HS-5 (cell line): ENCODE results near the gene SEMA3C.
"Not testable (repeated sequence)": the region's sequence is repeated elsewhere in the genome, so short reads cannot be mapped to it uniquely, and the experiment has no call there.

Experiments
- DNase-seq: peaks from one replicate; pipeline ENCODE4 v3.0.0-alpha.2; 2012; ENCODE audit warnings: low read depth

The SEMA3C gene

DNA sequence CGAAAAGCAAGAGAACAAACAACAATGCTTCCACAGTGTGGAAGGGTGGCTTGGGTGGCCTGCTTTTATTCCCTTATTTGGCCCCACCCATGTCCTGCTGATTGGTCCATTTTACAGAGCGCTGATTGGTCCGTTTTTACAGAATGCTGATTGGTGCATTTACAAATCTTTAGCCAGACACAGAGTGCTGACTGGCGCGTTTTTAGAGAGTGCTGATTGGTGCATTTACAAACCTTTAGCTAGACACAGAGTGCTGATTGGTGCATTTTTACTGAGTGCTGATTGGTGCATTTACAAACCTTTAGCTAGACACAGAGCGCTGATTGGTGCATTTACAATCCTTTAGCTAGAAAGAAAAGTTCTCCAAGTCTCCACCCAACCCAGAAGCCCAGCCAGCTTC, 8.1 kb upstream of the SEMA3C start:
- DNase-seq: not testable (repeated sequence)

DNA sequence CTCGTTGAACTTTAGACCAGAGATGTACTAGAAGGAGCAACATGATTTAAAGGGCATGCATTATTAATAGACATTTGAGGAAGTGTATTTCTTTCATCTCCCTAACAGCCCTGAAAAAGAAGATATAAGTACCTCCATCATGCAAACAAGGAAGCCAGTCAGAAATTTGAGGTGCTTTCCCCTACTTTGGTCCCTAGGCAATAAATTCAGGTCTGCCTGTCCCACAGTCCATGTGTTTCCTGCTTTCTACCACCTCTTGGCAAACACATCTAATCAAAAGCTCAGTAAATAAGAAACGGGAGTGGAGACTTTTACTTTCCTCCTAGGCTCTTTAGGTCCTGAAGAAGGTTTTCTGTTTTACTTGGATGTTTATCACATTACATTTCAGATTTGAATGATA, 5.2 kb upstream of the SEMA3C start:
- no peak for DNase-seq

DNA sequence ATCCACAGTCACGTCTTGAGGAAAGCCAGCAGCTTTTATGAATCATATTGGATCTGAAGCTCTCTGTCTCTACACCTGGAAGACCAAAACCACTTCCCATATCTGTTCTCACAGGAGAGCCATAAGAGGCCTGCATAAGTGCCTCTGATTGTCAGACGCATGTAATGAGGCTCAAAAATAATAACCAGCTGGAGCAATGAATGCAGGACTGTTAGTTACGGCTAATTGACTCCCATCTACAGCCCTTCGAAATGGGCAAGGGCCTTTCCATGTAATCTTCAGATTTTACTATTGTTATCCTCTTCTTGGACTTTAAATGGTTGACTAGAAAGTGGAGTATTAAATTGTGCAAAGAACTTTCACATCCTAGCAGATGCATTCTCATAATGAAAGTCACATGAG, 4.4 kb upstream of the SEMA3C start:
- DNase-seq: no peak

DNA sequence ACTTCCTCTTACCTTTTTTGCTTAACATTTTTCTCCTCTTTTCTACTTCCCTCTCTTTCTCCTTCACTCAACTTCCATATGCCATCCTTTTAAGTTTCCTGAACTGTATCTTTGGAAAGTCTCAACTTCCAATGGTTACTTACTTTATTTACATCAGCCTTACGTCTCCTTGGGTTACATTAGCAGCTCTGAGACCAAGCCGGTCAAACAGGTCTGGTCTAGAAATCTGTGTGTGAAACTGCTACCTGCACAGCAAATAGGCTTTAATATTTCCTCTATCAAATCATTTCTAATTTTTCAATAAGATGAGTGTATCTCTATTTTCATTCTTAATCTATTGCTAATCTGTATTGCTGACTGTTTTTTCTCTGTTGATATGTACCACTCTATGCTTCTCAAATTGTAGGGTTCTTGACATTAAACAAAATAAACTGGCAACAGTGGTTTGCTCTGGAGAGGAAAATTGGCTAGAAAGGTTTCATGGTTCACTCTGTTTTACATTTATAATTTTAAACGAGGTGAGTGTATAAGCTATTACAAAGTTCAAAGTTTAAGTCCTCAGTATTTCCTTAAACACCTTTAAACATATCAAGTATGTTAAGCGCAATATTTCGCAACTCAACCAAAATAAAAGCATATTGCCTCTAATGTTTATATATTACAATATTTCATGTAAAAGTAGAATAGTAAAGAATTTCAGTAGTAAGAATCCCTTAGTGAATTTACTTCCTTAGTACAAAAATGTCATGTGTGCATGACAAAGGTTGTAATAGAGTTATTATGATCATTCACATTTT, 3.6 kb upstream of the SEMA3C start:
- DNase-seq: no peak

DNA sequence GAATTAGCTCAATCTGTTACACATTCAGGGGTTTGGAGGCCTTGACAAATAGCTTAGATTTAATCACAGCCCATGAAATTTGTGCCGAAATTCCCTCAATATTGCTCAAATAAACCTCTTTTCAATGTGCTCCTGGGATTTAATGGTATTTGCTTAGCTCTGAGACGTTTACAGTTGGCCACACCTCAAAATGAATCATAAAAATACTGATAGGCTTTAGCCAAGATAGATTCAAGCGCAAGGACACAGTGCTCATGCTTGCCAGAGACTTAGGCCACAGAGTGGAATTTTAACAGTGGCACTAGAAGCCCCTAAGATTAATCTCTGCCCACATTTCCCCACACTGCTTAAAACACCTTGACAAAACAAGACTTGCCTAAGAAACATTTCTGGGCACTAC, 2.3 kb upstream of the SEMA3C start:
- no peak for DNase-seq

DNA sequence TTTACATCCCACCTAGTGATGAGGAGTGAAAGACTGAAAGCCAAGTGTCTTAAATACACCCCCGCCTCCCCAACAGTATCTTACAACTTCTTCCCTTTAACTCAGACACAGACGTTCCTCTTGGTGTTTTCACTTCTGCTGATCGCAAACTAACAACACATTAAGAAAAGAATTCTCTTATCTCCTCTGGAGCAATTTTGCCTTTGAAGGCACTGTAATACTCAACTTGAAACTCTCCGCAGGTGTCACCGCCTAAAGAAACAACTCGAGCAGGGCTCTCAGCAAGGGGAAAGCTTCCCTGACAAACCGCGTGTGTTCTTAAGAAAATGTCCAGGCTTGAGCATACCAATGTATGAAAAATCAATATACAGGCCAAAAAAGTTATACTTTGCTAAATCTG, 452 bp downstream of the SEMA3C start:
- no peak for DNase-seq

DNA sequence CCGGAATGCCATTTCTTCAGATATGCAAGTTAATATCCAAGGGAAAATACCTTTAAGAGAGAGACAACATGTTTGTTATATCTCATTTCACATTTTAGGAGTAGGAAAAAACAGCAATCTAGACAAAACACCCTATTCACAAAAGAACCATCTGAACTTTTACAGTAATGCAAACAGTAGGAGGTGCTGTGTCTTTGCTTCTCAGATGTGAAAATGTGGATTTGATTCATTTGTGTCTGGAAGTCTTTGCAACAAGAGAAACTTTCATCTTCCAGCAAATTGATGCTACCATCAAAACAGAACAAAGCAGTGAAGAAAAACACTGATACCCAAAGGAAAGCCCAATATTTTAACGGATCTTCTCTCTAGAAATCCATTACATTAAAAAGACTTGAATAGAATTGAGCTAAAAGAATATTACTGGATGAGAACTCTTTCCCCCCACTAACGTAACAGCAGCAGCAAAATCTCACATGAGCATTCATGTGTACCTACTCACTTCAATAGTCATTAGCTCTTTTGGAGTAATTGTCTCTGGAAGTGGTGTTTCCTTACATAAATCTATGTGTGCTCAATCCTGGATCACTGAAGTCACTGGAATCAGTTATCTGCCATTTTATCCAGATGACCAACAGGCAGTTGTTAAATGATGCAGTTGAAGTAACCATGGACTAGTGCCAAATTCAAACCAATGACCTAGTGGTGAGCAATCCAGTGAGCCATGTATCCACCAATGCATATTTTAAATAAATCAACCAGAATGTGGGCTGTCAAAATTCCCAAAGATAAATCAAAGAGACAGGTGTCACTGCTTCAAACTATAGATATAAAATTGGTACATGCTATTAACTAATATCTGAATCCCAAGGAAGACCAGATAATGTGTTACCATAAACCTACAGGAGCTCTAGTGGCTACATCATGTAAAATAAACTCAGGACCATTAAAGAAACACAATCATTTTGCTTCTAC, 1.8 kb downstream of the SEMA3C start:
- DNase-seq: no peak

DNA sequence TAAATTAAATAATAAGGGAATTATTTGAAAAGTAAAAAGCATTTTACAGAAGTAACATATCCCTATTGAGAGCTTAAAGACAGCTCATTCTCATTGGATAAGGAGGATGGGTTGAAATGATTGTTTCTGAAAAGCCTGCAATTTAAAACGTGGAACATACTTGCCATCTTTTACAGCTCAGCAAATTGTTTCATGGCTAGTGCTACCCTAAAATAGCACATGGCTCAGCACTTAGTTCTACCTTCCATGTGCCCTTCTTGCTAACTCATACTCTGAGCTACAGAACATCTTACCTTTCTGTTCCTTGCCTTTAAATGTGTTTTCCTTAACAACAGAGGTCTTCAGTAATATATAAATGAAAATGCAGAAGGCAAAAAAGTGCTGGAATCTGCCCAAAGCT, 8.6 kb downstream of the SEMA3C start:
- DNase-seq: no peak

DNA sequence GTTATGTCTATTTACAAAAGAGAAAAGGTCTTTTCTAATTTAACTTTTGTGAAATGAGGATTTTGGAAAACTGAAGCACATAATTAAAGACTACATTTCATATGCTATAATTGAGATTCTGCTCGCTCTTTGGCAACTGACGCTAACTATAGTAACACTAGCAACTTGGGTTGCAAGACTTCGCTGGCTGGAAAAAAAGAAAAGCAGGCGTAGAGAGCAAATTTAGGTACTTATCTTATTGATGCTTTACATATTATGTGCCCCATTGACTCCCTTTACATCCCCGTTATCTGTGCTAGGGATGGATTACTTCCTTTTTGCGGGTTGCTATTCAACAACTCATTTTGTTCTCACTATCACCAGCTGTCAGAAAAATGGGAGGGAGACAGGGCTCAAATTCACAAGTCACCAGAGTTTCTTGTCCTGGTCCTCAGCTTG, 10.5 kb downstream of the SEMA3C start:
- no peak for DNase-seq

DNA sequence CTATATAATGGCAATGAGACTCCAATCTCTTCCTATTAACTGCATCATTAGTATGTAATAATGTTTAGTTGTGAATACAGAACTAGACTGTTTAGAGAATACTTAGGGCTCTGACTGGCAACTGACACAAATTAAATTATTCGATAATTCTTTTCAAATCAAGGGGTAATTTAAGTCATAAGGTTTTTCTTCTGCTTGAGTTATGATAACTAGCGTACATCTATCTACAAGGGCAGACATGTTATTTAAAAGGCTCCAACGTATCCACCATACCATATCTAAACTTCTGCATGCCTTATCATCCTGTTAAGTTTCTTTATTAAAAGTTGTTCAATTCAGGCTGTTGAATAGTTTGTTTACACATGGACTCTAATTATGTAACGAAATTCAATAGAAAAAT, 11.2 kb downstream of the SEMA3C start:
- no peak for DNase-seq

DNA sequence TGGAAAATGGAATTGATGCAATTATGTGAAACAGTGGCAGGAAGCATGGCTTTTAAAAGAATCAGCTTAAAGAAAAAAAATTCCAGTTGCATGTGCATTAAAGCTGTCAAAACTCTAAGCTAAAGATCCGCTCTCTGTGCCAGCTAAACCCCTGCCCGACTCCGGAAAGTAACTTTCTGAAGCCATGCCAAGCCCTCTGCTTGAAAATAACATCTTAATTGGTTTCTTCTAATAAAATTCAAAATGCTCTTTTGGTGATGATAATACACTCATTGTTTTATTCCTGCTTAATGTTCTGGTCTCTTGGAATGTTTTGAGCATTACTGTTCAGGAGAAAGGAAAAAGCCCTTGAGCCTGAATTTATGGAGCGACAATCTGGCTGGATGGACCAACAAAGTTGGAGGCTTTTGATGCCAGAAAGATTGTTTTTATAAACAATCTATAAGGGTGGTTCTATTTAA, 11.7 kb downstream of the SEMA3C start:
- DNase-seq: no peak

DNA sequence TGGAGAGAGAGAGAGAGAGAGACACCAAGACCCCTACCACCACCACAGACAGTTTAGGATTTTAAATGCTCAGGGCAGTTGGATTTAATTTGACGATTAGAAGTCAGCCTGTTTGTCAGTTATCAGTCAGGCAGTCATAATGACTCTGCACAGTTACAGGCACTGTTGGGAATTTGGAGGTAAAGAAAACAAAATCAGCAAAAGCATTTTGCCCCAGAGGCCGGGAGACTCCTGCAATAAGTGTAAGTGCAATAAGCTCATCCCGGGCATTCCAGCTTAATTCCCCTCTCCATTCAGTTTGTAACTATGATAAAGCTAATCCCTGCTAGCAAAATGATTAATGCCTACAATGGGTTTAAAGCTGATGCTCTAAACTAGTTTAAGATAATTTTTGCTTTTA, 13.5 kb downstream of the SEMA3C start:
- no peak for DNase-seq

DNA sequence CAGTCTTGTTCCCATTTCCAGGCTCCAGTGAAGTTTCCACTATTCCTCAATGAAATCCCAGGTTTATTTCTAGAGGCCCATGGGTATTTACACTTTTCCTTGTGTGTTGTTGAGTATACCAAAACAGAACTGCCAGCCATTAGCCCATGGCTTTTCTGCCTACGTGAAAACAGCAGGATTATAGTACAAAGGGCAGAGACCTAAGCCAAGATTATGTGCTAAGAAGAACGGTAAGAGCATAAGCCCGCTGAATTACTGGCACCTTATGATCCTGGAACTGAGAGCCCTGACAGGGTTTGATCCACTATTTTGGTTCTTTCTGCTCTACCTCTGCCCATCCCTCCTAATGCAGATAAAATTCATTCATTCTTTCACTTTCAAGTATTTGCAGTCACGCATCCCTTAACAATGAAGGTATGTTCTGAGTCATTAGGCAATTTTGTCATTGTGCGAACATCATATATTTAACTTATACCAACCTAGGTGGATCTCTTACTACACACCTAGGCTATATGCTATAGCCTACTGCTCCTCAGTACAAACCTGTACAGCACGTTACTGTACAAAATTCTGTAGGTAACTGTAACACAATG, 16.0 kb downstream of the SEMA3C start:
- no peak for DNase-seq

DNA sequence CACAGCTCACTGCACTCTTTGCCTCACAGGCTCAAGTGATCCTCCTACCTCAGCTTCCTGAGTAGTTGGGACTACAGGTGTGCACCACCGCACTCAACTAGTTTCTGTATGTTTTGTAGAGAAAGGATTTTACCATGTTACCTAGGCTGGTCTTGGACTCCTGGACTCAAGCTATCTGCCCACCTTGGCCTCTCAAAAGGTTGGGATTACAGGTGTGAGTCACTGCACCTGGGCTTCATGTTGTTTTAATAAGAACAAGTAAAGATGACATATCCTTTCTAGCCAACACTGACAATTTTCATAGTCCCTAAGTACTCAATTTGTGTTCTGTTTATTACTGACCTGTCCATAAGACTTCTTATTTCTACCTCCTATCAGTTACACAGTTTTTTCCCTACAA, 16.8 kb downstream of the SEMA3C start:
- no peak for DNase-seq

DNA sequence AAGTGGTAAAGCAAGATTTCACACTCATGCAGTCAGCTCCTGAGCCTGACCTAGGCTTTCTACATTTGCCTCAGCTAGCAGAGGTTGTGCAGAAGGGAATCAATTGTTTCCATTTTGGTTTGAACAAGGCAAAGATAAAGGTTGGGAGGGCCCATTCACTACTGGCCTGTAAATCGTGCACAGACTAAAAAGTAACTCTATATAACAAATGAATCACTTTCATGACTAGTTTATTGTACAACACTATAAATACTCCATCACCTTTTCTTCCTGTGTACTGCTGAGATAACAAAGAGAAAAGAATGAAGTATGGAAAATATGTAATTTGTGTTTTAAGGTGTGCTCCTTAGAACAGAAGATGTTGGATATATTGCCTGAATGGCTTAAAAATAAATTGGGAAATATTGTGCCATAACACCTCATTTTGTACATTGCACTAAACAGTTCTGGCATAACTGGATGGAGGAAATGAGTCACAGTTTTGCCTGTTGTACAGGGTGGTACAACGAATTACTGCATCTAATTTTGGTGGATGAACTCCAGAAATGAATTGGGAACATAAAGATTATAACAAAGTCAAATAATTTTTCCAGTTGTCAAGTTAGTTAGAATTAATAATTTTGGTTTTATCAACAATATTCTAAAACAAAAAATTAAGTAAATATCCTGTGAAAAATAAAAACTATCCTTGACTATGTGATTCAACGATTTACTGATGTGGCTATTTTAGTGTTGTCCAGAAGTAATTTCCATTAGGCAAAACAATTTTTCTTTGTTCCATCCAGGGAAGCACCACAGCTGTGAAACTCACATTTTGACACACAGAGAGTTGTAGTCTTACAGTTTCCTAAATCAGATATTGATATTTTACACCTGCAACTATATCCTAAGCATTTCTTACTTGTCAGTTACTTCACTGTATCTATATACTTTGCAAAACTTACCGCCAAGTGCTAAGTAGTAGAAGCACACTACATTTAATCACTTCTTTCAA, 18.0 kb downstream of the SEMA3C start:
- DNase-seq: no peak

DNA sequence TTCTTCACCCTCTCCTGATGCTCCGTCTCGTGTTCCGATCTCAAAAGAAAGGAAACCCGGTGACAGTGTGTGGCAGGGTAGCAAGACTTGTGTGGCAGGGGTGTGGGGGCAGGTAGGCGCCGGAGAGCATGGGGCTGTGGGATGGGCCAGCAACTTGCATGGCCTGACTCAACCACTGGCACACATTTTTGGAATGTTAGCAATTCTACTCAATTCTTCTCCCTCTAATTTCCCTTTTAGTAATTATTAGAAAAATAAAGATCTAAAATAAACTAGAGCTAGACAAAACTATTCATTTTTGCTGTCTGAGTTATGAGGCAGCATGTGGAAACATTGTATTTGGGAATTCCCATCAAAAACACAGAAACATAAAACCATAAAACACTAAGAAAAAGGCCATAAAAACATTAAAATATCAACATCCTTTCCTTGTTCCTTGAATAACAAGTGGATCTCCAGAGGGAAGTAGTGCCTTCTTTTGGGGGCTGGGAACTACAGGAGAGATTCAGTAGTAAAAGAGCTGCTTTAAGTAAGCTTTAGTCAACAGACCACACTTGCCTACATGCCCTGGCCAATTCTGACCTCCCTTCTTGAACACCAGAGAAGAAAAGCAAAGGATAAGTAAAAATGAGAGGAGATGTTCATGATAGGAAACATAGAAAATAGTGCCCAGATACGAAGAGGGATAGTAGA, 21.8 kb downstream of the SEMA3C start:
- no peak for DNase-seq

DNA sequence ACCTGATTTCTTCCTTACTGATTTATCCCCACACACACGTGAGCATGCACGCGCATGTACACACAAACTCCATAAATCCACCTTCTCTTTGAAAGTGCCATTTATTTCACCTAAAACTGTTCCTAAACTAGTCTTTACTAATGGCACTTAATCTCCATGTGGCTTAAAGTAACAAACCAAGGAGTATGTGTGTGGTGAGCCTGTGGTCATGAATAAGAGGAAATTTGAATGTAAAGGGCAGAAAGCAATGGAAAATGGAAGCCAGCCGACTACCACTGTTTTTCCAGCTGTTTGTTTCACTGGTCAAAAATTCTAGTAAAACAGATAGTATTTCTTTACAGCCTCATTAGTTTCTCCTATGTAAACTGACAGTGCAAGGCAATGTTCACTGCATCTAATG, 23.8 kb downstream of the SEMA3C start:
- no peak for DNase-seq

DNA sequence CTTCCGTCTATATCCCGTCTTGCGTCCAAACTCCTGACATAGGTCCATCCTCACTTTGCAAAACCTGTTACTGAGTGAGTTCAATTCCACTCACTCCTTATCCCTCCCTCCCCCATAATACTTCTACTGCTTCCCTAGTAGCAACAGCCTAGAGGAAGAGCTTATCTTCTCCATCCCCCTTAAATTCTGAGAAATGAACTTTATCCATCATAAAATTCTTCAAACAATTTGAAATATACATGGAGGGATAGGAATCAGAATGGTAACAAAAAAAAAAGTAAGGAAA, 27.6 kb downstream of the SEMA3C start:
- DNase-seq: no peak

DNA sequence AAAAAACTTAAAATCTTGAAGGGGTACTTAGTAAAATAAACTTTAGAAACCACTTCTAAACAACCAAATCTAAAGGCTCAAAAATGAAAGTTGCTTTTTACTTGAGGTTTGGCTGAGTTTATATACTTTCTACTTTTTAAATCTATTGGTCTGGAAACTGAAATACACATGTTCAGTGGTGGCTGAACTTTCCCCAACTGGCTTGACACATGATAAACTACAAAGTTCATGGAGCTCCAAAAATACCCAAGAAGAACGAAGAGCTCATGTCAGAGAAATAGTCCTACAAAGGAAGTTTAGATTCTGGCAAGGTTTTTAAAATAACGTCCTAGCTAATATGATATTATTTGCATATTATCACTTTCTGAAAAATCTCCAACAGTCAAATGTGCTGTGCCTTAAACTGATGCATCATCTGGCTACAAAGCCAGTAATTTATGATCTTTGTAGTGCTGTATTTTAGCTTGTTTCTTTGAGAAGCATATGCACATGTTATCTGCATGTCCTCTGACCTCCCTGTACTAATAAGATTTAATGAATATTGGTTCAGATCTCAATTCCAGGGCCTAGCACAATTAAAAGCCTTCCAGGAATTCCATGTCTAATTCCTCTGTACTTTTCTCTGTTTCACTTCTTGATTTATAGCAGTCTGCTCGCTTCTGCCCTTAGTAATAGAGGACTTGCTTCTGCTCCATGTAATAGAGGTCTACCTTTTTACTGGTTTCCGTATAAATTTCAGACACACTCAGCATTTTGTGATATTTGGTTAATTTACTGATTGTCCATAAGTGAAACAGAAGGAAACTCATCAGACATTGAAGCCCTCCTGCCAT, 28.2 kb downstream of the SEMA3C start:
- no peak for DNase-seq

DNA sequence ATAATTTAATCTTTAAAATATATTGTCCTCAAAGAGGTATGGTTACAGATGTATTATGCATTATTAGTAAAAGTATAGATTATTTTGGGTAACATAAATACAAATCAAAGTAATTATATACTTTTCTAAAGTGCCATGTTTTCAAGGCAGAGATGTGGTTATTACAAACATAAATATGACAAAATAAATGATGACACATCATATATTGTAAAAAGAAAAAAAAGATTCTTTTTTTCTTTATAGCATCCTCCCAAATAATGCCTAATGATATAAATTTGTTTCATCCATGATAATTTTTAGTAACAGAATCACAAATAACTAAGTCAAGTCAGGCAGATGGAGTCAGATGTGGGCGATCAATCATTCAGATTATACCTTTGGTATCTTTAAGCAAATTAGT, 29.3 kb downstream of the SEMA3C start:
- no peak for DNase-seq
